ENCODE results near the gene JUNB. TPM values are rescaled to one million over a fixed set of nuclear protein-coding genes. Genes with fewer than 3 reads are reported as not detected.

Gene JUNB
- total and polyA plus RNA-seq, 2 of the 8 experiments (the other 6 are each of a cell fraction or from before 2014, with no cell fraction given) = 7.4 to 10.0 TPM

GRCh38 chr19:12800466-12800770 is 9.1 kb downstream of the JUNB start:
- Histone ChIP-seq H3K23me2 (ENCODE audit: low read depth, low read length) (peaks cover 14% of the 10 kb centered on the region; the same call in 1 of the 2 replicates), H3K79me1 (ENCODE audit: low read depth, low read length) (peaks cover 7% of the 10 kb centered on the region), H3K56ac (replicated peaks; ENCODE audit: insufficient read length, low read depth, low read length) (no peak overlapping the region), H3K79me2 (ENCODE audit: control insufficient read depth in 1 of 2, insufficient read depth in 2 of 2, low read length in 2 of 2) (peaks cover 0 to 12% of the 10 kb centered on the region in 2 experiments; a peak in 2 of 4 replicates), H2BK120ac (replicated peaks; ENCODE audit: low read depth, low read length) (no peak overlapping the region), H4K91ac (replicated peaks; ENCODE audit: insufficient read length, low read length) (no peak overlapping the region), H3K23ac (ENCODE audit: insufficient read length) (no peak overlapping the region), H2BK20ac (ENCODE audit: low read length) (no peak overlapping the region), H3K14ac (ENCODE audit: insufficient read length) (no peak overlapping the region), H3K18ac (ENCODE audit: extremely low read depth, low read length) (no peak overlapping the region), H3K36me3 (ENCODE audit: control insufficient read depth in 2 of 4, insufficient read depth in 4 of 4, low read length in 3 of 4) (peaks cover 8 to 19% (median 14%) of the 10 kb centered on the region in 4 experiments; a peak in 7 of 8 replicates), H3K4ac (replicated peaks; ENCODE audit: insufficient read length, low read depth, low read length) (no peak overlapping the region), H2AK5ac (ENCODE audit: low read depth, low read length) (peak overlapping the region; percentile 45; the same call in 1 of the 2 replicates), H2BK15ac (ENCODE audit: low read length) (no peak overlapping the region), H2AFZ (ENCODE audit: low read length) (no peak overlapping the region), H3K4me1 (replicated peaks in 1 of 4; ENCODE audit: control insufficient read depth in 3 of 4, insufficient read depth in 4 of 4, low read length in 3 of 4) (peaks cover 5 to 23% (median 11%) of the 10 kb centered on the region in 4 experiments; a peak in 6 of 7 replicates), H3K4me2 (ENCODE audit: insufficient read depth in 1 of 2, low read depth in 2 of 2, low read length in 2 of 2) (peak overlapping the region; percentile 91 to 92), H3K4me3 (ENCODE audit: extremely low read depth in 1 of 4, insufficient read depth in 2 of 4, low read depth in 3 of 4, low read length in 4 of 4) (peak overlapping the region; percentile 85 to 98 (median 97); a peak in 7 of 8 replicates), H4K20me1 (replicated peaks in 1 of 2; ENCODE audit: control insufficient read depth in 1 of 2, insufficient read depth in 2 of 2, low read length in 2 of 2) (peaks cover 0 to 6% of the 10 kb centered on the region in 2 experiments), H3K27ac (ENCODE audit: low read depth, low read length) (no peak overlapping the region), H2BK5ac (ENCODE audit: low read depth, low read length) (no peak overlapping the region), H3K27me3 (replicated peaks in 1 of 4; ENCODE audit: control insufficient read depth in 3 of 4, extremely low read depth in 1 of 4, insufficient read depth in 3 of 4, low read length in 3 of 4) (peaks cover 0 to 4% (median under 1%) of the 10 kb centered on the region in 4 experiments; a peak in 2 of 7 replicates), H4K8ac (ENCODE audit: extremely low read depth, insufficient read depth, low read length) (no peak overlapping the region), H3K9me3 (ENCODE audit: insufficient read depth in 2 of 2, low read depth in 1 of 2, low read length in 1 of 2) (no peaks in the 10 kb centered on the region), H4K5ac (ENCODE audit: insufficient read length, low read depth, low read length) (no peak overlapping the region), H2BK12ac (ENCODE audit: low read depth, low read length) (no peak overlapping the region), H3K9ac (replicated peaks in 1 of 4; ENCODE audit: extremely low read depth in 1 of 4, low read depth in 3 of 4, low read length in 3 of 4) (peak overlapping the region in 2 of 4 experiments; percentile 81 to 84; a peak in 2 of 7 replicates)
- FAIRE-seq (no peak), DNase-seq (ENCODE audit: low read depth in 1 of 2, low spot score in 2 of 2) (no peak)
- CTCF ChIA-PET (ENCODE audit: partially characterized antibody) = interaction anchor here (0.8 to 17.9 kb wide), 9 partner anchors 11 to 165 kb away, joined by 3 to 288 read pairs (median 4); no protein-coding TSS in a partner anchor
- 93% methylated on average over 1 of the region's 1 CpG; no CpG with 5 or more reads in 1 of the 2 experiments for WGBS, 2 experiments (ENCODE audit: extremely low coverage in 1 of 2, insufficient coverage in 1 of 2, insufficient read length in 1 of 2, insufficient replicate concordance in 2 of 2, low coverage in 1 of 2, low lambda C conversion rate in 2 of 2, missing lambda C conversion rate in 1 of 2)
- POLR2A ChIA-PET (ENCODE audit: partially characterized antibody) = interaction anchor here (0.6 to 15.2 kb wide), 10 partner anchors 9 to 104 kb away, joined by 3 to 317 read pairs (median 4); partner anchors contain the start of genes FBXW9, HOOK2, JUNB and TRIR
- TF ChIP-seq EGR1 (IDR thresholded peaks at IDR 0.05; ENCODE audit: borderline replicate concordance, low read depth, low read length) = no peak
- no peak for TF ChIP-seq TAF1 (IDR thresholded peaks at IDR 0.05; ENCODE audit: low read depth, low read length)
- TF ChIP-seq USF2 (IDR thresholded peaks at IDR 0.05; ENCODE audit: low read length) = no peak
- TF ChIP-seq CEBPB (IDR thresholded peaks at IDR 0.05; ENCODE audit: low read depth, low read length) = no peak
- TF ChIP-seq POLR2AphosphoS5 (IDR thresholded peaks at IDR 0.05; ENCODE audit: low read depth, low read length) = no peak
- no peak for TF ChIP-seq SAP30 (IDR thresholded peaks at IDR 0.05; ENCODE audit: insufficient read depth, insufficient replicate concordance, low read length)
- TF ChIP-seq SRF (IDR thresholded peaks at IDR 0.05; ENCODE audit: low read depth, low read length) = no peak
- no peak for TF ChIP-seq ATF3 (IDR thresholded peaks at IDR 0.05; ENCODE audit: insufficient read depth, low read depth, low read length)
- no peak for TF ChIP-seq SIRT6 (IDR thresholded peaks at IDR 0.05; ENCODE audit: low read length)
- no peak for TF ChIP-seq NANOG (IDR thresholded peaks at IDR 0.05; ENCODE audit: insufficient read depth, low read depth, low read length, poor library complexity, severe bottlenecking)
- no peak for TF ChIP-seq JUND (IDR thresholded peaks at IDR 0.05; ENCODE audit: low read length)
- no peak for TF ChIP-seq CTBP2 (IDR thresholded peaks at IDR 0.05; ENCODE audit: borderline replicate concordance, insufficient read depth, insufficient read length, low read length)
- TF ChIP-seq CREB1 (IDR thresholded peaks at IDR 0.05) = no peak
